ENCODE data around the gene SCMH1. TPM values are rescaled to one million over a fixed set of nuclear protein-coding genes. Genes with fewer than 3 reads are reported as not detected.

The SCMH1 gene
- total RNA-seq, 1 experiment from 2014 or later: 16.5 TPM

DNA sequence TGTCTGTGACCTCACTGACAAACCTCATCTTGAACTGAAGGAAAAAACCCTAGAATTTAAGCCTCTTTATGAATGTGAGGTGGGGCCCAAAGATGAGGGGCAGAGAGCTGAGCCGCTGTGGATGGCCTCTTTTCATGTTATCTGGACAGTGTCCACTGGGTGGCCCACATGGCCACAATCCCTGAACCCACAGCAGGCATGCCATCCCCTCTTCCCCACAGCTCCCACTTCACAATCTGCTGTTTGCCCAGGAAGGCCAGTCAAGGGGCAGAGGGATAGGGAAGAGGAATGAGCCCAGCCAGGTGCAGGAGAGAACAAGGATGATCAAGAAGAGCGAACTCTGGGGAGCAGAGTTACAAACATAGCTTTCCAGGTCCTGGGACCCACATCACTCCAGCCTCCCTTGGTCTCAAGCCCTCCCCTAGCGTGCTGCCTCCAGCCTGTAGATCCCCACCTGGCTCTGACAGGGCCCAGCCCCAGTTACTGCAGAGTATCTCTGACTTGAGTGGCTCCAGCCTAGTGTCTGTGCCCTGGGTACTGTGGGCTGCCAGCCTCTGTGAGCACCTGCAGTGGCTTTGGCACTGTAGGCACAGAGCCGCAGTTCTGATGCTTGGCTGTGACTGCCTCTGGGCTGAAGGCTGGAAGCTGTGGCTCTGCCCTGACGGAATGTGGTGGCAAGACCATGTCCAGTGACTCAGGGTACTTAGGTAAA lies 218.7 kb downstream of the SCMH1 start:
- TF ChIP-seq, protein P1, sequence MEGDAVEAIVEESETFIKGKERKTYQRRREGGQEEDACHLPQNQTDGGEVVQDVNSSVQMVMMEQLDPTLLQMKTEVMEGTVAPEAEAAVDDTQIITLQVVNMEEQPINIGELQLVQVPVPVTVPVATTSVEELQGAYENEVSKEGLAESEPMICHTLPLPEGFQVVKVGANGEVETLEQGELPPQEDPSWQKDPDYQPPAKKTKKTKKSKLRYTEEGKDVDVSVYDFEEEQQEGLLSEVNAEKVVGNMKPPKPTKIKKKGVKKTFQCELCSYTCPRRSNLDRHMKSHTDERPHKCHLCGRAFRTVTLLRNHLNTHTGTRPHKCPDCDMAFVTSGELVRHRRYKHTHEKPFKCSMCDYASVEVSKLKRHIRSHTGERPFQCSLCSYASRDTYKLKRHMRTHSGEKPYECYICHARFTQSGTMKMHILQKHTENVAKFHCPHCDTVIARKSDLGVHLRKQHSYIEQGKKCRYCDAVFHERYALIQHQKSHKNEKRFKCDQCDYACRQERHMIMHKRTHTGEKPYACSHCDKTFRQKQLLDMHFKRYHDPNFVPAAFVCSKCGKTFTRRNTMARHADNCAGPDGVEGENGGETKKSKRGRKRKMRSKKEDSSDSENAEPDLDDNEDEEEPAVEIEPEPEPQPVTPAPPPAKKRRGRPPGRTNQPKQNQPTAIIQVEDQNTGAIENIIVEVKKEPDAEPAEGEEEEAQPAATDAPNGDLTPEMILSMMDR (conservative IDR thresholded peaks at IDR 0.05): peak; percentile 45; the same call in 2 of the 3 replicates
- no peaks in the 10 kb centered on the region for H3K79me2 ChIP-seq (ENCODE audit: insufficient read depth, low read length)
- no peak for DNase-seq
- no peaks in the 10 kb centered on the region for H3K9me3 Mint-ChIP-seq
- H3K79me1 ChIP-seq (ENCODE audit: insufficient read depth, low read depth, low read length, poor library complexity, severe bottlenecking): no peaks in the 10 kb centered on the region
- no peak overlapping the region for H3K9ac ChIP-seq (ENCODE audit: extremely low read depth, insufficient read length, low read length)
- WGBS (ENCODE audit: extremely low coverage, insufficient read length, low lambda C conversion rate): no CpG with 5 or more reads among the region's 5 CpGs
- no peaks in the 10 kb centered on the region for H3K9me3 ChIP-seq (ENCODE audit: control insufficient read depth, low read depth, low read length)
- H3K4ac ChIP-seq (ENCODE audit: low read depth, low read length): no peak overlapping the region
- H3K27ac ChIP-seq (ENCODE audit: insufficient read length, low read depth, low read length): no peak overlapping the region
- no peak overlapping the region for H4K5ac ChIP-seq (ENCODE audit: insufficient read length, low read depth, low read length)
- H3K27me3 Mint-ChIP-seq (ENCODE audit: low read depth): peaks cover 23% of the 10 kb centered on the region
- H3K23me2 ChIP-seq (ENCODE audit: insufficient read length, low read depth, low read length, poor library complexity, severe bottlenecking): no peaks in the 10 kb centered on the region
- H3K4me1 Mint-ChIP-seq: peaks cover 12 to 16% of the 10 kb centered on the region in 2 experiments
- H3K4me1 ChIP-seq (ENCODE audit: insufficient read depth, low read length): no peaks in the 10 kb centered on the region
- H2BK120ac ChIP-seq (ENCODE audit: low read depth, low read length, poor library complexity, severe bottlenecking): no peak overlapping the region
- no peak overlapping the region for H4K8ac ChIP-seq (replicated peaks; ENCODE audit: insufficient read length, low read depth, low read length)
- H2BK20ac ChIP-seq (ENCODE audit: low read depth, low read length, poor library complexity, severe bottlenecking): no peak overlapping the region
- H3K4me3 Mint-ChIP-seq: no peak overlapping the region
- no peak overlapping the region for H2BK5ac ChIP-seq (ENCODE audit: insufficient read length, low read length)
- no peak overlapping the region for H3K4me2 ChIP-seq (ENCODE audit: insufficient read depth, insufficient read length, low read length)
- H3K14ac ChIP-seq (ENCODE audit: insufficient read depth, low read length): no peak overlapping the region; the same call in 1 of the 2 replicates
- no peaks in the 10 kb centered on the region for H4K20me1 ChIP-seq (ENCODE audit: control insufficient read depth, insufficient read depth, insufficient read length)
- H3T11ph ChIP-seq (ENCODE audit: low read length): no peak overlapping the region
- H3K23ac ChIP-seq (ENCODE audit: insufficient read length, low read depth, low read length): no peak overlapping the region
- H4K91ac ChIP-seq (ENCODE audit: insufficient read length, low read depth, low read length): no peak overlapping the region
- no peaks in the 10 kb centered on the region for H3K27me3 ChIP-seq (ENCODE audit: insufficient read depth, low read length)
- H3K56ac ChIP-seq (ENCODE audit: insufficient read length, low read depth, low read length): no peak overlapping the region
- H2AFZ ChIP-seq (ENCODE audit: low read length): no peak overlapping the region
- peaks cover 9 to 23% (median 21%) of the 10 kb centered on the region in 3 experiments; a peak in 6 of 7 replicates for H3K36me3 Mint-ChIP-seq (ENCODE audit: insufficient read depth in 1 of 3, low read depth in 3 of 3)
- no peak overlapping the region for H2BK15ac ChIP-seq (ENCODE audit: low read depth, low read length)
- no peak overlapping the region for H2BK12ac ChIP-seq (ENCODE audit: insufficient read length, low read depth, low read length)
- H3K27ac Mint-ChIP-seq: no peak overlapping the region
- no peak overlapping the region for H3K18ac ChIP-seq (ENCODE audit: insufficient read length, low read depth, low read length)
- H2AK5ac ChIP-seq (ENCODE audit: insufficient read length, low read length): no peak overlapping the region

All from H9 (cell line).